ENCODE measurements around the gene TARS2.

Gene TARS2, protein sequence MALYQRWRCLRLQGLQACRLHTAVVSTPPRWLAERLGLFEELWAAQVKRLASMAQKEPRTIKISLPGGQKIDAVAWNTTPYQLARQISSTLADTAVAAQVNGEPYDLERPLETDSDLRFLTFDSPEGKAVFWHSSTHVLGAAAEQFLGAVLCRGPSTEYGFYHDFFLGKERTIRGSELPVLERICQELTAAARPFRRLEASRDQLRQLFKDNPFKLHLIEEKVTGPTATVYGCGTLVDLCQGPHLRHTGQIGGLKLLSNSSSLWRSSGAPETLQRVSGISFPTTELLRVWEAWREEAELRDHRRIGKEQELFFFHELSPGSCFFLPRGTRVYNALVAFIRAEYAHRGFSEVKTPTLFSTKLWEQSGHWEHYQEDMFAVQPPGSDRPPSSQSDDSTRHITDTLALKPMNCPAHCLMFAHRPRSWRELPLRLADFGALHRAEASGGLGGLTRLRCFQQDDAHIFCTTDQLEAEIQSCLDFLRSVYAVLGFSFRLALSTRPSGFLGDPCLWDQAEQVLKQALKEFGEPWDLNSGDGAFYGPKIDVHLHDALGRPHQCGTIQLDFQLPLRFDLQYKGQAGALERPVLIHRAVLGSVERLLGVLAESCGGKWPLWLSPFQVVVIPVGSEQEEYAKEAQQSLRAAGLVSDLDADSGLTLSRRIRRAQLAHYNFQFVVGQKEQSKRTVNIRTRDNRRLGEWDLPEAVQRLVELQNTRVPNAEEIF

DNA sequence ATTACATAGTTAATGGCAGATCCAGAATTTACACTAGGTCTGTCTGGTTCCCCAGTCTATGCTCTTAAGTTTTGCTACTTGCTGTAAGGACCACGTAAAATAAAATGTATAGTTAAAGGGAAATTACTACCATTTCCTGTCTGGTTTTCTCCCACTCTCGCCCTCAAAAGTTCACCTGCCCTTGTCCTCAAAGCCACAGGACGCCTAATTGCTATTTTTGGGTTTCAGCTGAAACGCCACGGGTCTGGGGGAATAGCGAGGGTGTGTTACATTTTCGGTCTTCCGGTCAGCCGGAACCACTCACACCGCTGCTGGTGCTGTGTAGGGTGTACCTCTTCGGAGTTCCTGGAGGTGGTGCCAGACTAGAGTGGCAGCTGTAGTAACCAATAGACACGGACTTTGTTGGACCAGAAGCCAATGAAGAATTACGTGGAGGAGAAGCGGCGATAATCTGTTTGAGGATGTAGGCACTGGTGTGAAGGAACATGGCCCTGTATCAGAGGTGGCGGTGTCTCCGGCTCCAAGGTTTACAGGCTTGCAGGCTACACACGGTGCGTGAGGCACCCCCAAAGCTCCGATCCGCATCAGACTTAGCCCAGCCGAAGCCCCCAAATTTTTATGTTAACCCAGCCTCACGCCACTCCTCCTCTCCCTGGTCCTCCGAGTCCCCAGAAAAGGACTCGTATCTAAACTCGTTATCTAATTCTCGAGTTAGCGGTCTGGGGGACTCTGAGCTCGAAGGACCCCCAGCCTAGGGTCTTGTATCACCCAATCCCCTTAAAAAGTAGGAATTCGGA is at the start of gene TARS2:
TSS of gene TARS2 (plus strand) at position 454 of the 797 bp plus-strand sequence. CDS start at position 486, 32 bp downstream.
- peak; percentile 86 to 98 for DNase-seq

DNA sequence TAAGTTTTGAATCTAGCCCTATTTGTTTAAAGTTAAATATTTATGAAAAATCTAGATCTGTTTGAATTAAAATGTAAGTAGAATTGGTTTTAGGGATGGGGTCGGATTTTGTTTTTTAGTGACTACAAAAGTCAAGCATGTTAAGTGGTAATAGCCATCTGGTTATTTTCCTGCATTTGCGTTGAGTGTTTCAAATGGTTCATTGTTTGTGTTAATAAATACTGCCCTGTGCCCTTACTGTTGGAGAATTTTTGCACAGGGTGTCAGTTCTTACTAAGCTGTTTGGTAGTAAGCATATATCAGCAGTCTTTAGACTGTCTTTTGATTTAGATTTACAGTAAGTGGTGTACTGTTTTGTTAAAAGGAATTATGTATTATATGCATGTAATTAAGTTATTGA is 46.1 kb upstream of the TARS2 start:
- DNase-seq = no peak

DNA sequence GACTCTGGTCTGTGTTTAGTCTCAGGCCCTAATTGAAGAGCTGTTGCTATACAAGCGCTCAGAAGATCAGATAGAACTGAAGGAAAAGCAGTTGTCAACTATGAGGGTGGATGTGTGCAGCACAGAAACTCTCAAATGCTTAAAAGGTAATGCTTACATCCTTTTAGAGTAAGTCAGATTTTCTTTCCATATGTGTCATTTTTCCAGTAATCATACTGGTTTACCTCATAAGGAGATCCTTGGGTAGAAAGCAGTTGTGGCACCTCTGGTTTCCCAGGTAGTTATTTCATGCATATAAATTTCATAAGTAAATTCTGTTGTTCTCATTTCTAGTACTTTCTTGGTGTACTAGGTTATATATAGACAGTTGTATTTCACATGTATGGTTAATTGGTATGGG is 43.0 kb upstream of the TARS2 start:
- DNase-seq = no peak

DNA sequence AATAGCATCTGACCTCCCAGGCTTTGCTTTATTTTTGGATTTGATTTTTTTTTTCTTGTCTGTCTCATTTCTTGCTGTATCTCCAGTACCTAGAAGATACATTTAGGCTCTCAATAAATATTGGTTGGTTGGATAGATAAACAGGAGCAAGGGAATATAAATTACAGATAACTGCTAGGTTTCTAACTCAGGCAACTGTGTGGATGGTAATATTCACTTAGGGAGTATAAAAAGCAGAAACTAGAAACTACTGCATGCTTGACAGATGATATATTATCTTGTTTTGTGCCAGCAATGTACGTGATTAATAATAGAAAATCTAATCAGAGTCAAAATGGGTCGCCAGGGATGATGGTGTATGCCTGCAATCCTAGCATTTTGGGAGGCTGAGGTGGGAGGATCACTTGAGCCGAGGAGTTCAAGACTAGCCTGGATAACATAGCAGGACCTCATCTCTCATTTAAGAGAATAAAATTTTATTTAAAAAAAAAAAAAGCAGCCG is 31.0 kb upstream of the TARS2 start:
- no peak for DNase-seq

DNA sequence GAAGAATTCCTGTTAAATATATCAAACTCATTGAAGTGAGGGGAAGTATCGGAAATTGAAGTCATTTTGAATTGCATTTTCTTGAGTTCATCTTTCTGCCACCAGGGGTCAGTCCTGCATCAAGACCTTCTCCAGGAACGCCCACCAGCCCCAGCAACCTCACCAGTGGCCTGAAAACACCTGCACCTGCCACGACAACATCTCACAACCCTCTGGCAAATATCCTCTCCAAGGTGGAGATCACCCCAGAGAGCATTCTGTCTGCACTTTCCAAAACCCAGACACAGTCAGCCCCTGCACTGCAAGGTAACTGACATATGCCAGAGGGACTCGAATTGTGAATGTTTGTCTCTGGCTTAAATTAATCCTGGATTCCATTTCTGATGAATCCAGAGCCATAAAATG is 22.8 kb upstream of the TARS2 start:
- DNase-seq = no peak

DNA sequence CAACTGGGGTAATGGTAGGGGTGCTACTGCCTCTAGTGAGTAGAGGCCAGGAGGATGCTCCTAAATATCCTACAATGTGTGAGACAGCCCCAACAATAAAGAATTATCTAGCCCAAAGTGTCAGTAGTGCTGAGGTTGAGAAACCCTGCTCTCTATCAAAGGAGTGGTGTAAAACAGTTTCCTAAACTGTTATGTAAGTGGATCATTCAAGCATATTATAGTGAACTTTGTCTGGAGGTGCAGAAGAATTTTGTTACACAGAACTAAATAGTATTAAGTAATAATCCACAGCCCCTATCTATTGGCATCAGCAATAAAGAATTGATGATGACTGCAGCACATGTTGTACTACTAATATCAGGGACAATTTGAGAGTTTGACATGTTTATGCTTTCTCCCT is 20.3 kb upstream of the TARS2 start:
- DNase-seq = no peak

DNA sequence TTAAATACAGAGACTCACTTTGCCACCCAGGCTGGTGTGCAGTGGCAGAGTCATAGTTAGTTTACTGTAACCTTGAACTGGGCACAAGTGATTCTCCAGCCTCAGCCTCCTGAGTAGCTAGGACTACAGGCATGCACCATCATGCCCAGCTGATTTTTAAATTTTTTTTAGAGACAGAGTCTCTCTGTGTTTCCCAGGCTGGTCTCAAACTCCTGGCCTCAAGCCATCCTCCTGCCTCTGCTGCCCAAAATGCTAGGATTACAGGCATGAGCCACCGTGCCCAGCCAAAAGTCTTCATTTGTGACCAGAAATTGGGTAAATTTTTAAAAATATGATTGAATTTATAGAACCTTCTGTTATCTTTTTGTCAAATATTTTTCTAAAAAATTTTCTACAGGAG is 17.9 kb upstream of the TARS2 start:
- DNase-seq = no peak

DNA sequence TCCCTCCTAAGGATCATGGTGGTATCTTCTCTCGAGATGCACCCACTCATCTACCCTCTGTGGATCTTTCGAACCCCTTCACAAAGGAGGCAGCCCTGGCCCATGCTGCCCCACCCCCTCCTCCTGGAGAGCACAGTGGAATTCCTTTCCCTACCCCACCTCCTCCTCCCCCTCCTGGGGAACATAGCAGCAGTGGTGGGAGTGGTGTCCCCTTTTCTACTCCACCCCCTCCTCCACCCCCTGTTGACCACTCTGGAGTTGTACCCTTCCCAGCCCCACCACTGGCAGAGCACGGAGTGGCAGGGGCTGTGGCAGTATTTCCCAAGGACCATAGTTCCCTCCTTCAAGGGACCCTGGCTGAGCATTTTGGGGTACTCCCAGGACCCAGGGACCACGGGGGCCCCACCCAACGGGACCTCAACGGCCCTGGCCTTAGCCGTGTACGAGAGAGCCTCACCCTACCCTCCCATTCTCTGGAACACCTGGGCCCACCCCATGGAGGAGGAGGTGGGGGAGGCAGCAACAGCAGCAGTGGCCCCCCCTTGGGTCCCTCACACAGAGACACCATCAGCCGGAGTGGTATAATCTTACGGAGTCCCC is 14.5 kb upstream of the TARS2 start:
- no peak for DNase-seq

DNA sequence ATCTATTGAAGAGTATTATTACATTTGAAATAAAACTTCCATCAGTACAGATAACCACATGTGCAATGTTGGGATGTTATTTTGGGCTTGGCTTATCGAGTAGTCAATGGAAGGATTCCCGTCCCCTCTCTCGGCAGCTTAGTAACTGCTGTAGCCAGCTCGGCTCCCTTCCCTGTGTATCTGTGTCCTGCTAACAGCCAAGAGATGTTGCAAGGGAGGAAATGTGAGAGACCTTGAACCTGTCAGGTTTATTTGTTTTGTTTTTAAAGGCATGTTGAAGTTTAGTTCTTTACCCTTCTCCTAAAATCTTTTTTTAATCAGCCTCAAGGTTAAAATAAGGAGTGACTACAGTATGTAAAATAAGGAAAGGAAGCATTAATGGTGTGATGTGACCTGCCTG is 13.6 kb upstream of the TARS2 start:
- DNase-seq = no peak

DNA sequence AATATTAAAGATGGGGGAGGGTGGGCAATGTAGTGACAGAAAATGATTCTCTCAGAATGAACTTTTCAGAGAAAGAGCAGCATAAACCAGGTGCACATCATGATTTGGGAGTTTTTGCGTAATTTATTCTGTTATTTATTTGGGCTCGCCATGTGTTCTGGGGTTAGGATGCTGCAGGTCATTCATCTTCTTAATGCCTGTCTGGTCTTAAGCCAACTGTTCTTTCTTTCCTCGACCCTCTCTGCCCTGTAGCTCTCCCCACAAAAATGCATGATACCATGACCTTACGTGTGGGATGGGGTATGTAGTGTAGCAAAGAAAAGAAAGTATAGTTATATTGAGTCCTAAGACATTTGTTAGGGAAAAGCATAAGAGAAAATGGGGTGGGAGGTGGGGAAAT is 12.3 kb upstream of the TARS2 start:
- DNase-seq = no peak

DNA sequence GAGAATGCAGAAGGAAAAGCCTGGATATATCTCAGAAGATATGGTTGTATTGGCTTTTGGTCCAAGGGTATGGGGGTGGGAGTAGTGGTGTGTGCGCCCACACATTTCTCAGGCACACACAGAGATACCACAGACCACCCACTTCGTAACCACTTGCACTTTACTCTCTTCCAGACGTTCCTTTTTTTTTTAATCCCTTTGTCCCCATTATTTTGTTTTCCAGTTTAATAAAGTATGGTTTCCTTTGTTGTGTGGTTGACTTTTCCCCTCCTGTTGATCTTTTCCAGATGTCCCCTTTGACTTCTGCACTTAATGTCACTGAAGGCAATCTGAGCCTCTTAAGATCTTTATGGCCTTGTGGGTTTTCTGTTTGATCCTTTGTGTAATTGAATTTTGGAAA is 10.5 kb upstream of the TARS2 start:
- DNase-seq = no peak

DNA sequence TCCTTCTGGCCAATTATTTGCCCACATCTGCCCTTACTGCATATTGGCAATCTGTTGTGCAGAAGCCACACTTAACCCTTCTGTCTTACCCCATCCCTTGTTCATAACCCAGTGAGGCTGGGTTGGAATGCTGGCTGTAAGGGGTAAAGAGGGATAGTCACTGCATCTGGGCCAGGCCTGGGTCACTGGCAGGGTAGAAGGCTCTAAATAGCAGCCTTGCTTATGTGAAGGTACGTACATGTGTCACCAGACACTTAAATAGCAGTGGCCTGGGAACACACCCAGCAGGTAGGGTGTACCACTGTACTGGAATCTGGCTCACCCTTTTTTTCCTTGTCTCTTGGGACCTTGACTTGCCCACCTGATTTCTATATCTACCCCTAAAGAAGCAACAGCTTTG is 9.9 kb upstream of the TARS2 start:
- no peak for DNase-seq

DNA sequence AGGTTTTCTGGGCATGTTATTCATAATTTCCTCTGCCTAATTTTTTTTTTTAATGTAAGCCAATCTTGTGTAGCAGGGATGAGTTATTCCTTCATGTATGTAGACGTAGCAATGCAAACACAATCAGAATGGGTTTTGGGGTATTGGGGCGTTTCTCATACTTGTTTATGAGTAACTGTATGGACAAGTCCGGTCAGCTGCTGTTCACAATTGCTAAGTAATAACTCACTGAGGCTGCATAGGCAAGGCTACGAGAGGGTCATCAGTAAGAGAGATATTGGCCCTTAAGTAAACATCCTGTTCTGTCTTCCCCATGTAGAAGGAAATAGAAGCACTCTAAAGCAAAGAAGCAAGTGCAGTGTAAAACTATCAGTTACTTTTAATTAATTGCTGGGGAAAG is 9.5 kb upstream of the TARS2 start:
- DNase-seq = no peak

DNA sequence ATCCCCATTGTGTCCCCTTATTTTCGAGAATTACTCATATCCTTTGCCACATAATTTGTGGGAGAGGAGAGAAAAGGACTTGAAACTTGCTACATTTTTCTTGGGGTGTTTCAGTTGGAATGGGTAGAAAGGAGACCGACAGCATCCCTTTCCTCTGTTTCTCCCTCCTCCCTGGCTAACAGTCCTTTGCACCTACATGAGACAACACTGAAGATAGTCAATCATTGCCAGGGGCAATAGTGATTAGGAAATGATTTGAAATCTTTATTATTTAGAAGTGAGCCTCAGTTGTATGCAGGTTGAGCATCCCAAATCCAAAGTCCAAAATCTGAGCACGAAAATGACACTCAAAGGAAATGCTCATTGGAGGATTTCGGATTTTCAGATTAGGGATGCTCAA is 7.8 kb upstream of the TARS2 start:
- DNase-seq = no peak

DNA sequence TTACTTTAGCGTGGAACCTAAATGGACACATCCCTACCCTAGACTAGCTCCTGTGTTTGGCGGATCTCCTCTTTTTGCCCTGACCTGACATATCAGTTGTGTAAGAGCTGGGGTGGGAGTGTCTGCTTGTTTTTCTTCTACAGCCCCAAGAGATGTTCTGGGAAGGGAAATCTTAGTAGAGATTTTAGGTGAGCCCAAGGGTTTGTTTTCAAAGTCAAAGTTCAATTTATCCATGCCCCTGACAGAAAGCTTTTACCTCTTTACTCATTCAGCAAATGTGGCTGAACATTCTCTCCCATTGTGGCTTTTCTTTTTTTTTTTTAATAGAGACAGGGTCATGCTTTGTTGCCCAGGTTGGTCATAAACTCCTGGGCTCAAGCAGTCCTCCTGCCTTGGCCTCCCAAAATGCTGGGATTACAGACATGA is 7.3 kb upstream of the TARS2 start:
- DNase-seq = no peak

DNA sequence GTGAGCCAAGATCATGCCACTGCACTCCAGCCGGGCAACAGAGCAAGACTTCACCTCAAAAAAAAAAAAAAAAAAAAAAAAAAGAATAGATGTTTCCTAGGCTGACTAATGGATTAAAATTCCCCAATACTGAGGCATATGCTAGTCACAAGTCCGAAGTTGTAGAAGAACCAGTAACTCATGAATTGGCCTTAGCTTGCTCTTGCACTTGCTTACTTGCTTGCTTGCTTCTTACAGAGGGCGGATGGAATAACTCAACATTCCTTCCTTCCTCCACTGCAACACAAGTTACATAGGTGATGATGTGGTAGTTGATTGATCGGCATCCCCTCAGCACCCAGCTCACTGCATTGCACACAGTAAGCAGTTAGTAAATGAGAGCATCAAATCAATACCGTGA is 2.8 kb upstream of the TARS2 start:
- DNase-seq = no peak

DNA sequence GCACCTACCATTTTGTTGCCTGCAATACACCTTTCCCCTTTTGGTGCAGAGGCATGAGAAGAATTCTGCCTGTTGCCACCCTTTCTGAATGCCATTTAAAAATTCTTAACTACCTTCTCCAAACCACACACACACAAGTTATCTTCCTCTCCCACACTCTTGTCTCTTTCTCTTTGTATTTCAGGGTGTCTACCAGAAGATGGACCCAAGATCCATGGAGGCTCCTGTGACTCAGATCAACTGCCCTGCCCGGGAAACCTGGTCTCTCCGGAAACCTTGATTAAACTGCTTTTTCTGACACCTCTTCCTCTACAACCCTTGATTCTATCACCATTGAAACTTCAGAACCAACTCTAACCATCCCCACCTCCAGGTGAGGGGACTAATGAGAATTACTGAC is 2.4 kb upstream of the TARS2 start:
- DNase-seq = no peak

DNA sequence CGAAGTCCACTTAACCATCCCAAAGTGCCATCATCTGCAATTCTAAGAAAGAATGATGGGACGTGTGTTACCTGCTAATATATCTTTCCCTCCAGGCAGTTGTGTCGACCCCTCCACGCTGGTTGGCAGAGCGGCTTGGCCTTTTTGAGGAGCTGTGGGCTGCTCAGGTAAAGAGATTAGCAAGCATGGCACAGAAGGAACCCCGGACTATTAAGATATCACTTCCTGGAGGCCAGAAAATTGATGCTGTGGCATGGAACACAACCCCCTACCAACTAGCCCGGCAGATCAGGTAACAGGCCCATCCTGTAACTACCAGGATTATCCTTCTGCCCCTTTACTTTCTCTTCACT is 520 bp downstream of the TARS2 start:
- DNase-seq = no peak

DNA sequence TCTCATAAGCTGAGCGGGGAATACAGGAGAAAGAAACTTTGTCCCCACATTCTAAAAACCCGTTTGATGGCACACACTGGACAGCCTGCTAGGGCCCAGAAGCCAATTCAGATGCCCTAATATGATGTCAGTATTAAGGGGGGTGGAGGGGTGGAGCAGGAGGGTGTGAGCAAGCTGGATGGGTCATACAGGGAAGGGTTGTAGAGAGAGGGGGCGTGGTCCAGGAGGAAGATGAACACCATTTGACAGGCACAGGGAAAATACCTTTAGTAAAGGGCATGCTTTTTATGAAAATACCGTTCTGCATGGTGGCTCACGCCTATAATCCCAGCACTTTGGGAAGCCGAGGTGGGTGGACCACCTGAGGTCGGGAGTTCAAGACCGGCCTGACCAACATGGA is 6.0 kb downstream of the TARS2 start:
- no peak for DNase-seq

DNA sequence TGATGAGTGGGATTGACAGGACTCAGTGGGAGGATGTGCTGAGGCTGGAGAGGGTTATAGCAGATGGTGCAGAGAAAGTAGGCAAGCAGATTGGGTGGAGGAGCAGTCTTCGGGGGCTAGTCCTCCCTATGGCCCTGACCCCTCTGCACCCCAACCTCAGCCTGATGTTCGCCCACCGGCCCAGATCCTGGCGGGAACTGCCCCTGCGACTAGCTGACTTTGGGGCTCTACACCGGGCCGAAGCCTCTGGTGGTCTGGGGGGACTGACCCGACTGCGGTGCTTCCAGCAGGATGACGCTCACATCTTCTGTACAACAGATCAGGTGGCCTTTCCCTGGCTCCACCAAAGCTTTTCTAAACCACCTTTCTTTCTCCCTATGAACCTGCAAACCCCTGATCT is 11.1 kb downstream of the TARS2 start:
- no peak for DNase-seq

DNA sequence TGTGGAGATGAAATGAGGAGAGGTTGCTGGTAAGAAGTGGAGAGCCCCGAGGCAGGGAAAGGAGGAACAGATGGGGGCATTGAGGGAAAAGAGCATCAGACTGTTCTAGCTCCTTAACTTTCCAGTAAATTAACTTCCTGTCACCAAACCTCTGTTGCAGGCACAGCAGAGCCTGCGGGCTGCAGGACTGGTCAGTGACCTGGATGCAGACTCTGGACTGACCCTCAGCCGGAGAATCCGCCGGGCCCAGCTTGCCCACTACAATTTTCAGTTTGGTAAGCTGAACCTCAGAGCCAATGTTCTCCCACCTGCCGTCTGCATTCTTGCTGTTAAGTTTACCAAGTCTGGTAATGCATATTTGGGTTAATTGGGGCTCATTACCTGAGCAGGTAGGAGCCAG is 18.2 kb downstream of the TARS2 start:
- no peak for DNase-seq

DNA sequence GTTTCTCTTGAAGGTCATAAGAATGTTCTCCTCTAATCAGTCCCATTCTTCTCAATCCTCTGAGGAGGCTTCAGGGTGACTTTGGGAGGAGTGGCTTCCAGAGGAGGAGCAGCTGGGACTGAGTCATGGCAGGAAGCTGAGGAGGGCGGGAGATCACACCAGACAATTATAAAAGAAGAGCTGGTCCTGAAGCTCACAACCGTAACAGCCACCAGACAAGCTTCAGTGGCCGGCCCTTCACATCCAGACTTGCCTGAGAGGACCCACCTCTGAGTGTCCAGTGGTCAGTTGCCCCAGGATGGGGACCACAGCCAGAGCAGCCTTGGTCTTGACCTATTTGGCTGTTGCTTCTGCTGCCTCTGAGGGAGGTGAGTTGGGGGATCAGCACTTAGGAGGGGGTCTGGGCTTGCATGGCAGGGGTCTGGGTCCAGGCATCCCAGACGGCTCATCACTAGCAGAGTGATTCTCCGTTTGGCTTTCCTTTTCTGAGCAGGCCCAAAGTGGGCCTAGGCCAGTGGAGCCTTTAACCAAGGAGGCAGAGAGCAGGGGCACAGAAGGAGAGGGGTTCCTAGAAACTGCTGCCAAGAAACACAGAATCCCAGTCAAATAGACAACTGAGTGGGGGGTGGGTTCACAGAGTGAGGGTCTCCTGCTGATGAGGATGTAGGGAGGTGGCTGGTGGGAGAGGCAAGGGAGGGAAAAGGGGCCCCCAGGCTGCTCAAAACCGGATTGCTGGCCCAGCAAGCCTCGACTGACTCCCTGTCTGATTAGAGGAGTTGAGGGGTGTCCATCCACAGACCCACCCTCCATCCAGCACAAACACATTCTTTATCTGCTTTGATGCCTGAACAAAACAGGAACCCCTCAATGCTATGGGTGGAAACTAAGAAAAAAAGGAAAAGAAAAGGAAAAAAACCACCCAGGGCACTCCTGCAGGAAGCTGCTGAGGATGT is 21.0 kb downstream of the TARS2 start, which contains the start of gene ECM1:
TSS of gene ECM1 (plus strand) at position 198 of the 953 bp plus-strand sequence. CDS start at position 299, 101 bp downstream.
- no peak for DNase-seq

All from cerebellar nuclear complex (tissue), 1 donor.